Stimulated activated naive CD8-positive, alpha-beta T cell treated with anti-CD3 and anti-CD28 coated beads, Interleukin-15, Interleukin-2, amounts not matched to agents 100 ng/mL and 50 ng/mL, for 24 hours (primary cell): Measurements from ENCODE around the gene EN1.

Experiments used
- H3K27ac Mint-ChIP-seq: one replicate; pipeline ENCODE4 v1.8.0; 2021; ENCODE audit warnings: mild to moderate bottlenecking, mixed read lengths
- H3K27me3 Mint-ChIP-seq: one replicate; pipeline ENCODE4 v1.8.0; 2021; ENCODE audit warnings: mixed read lengths
- H3K36me3 Mint-ChIP-seq: one replicate; pipeline ENCODE4 v1.8.0; 2021; ENCODE audit warnings: low read depth, mixed read lengths
- H3K4me1 Mint-ChIP-seq: one replicate; pipeline ENCODE4 v1.8.0; 2021; ENCODE audit warnings: low read depth, mixed read lengths
- H3K4me3 Mint-ChIP-seq: one replicate; pipeline ENCODE4 v1.8.0; 2021; ENCODE audit warnings: mild to moderate bottlenecking, mixed read lengths
- H3K9me3 Mint-ChIP-seq: one replicate; pipeline ENCODE4 v1.8.0; 2021; ENCODE audit warnings: mixed read lengths

The EN1 gene

DNA sequence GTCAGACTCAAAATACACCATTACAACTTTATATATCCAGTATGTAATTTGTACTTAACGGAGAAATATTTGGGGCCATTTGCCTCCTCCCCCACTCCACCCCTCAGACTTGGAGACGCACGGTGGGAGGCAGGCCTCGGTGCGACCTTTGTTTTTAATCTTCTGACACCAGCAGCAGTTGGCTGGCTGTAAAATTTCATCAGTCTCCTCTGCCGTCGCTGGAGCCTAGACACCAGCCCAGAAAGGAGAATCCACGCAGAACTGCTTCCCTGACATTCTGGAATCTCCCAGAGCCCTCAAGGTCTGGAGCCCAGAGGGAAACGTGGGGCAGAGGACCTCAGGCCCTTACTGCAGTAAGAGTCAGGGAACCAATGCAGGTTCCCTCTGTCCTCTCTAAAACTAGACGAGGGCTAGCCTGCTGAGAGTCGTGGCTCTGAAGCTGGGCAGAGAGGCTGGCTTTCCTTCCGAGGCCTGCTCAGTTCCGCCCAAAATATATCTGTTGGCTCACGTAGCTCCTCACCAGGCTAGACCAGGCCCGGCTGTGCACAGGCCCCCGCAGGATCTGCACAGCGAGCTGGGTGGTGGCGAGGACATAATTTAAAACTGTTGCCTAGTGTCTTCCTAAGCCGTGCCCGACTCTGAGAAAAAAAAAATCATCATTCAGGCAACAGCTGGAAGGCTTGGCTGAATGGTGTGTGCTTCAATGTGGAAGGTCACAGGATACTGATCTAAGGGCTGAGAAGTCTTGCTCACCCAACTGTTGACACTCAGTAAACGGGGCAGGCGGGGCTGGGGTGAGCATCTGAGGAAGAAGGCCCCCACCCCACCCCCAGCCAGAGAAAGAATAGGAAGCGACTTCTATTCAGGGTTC, 40.4 kb downstream of the EN1 start:
- Mint-ChIP-seq H3K27ac (no peak overlapping the region), H3K27me3 (peaks cover 58% of the 10 kb centered on the region), H3K4me3 (no peak overlapping the region), H3K9me3 (no peaks in the 10 kb centered on the region), H3K4me1 (no peaks in the 10 kb centered on the region), H3K36me3 (no peaks in the 10 kb centered on the region)

GRCh38 chr2:118805064-118805690, 42.3 kb downstream of the EN1 start:
- Mint-ChIP-seq H3K9me3 (no peaks in the 10 kb centered on the region), H3K27me3 (peaks cover 62% of the 10 kb centered on the region)

DNA sequence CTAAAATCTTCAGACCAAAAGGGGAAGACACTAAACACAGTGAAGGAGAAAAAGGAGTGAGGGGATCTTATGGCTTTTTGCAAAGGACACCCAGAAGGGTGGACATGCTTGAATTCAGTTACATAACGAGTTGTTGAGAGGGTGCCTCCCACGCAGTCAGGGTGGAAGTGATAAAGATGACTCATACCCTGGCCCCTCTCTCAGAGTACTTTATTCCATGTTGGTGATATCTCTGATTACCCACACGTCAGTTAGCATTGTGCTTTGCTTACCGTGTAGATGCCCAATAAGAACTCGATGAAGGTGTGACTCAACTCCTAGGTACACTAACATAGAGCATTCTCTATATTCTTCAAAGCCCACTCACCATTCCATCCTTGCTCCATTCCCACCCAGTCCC, 44.4 kb downstream of the EN1 start:
- H3K4me3 Mint-ChIP-seq = no peak overlapping the region
- no peaks in the 10 kb centered on the region for H3K36me3 Mint-ChIP-seq
- no peaks in the 10 kb centered on the region for H3K4me1 Mint-ChIP-seq
- H3K9me3 Mint-ChIP-seq = no peaks in the 10 kb centered on the region
- H3K27me3 Mint-ChIP-seq = peaks cover 57% of the 10 kb centered on the region
- H3K27ac Mint-ChIP-seq = no peak overlapping the region

More at GRCh38 chr2:118805064-118805690, 42.3 kb downstream of the EN1 start:
- Mint-ChIP-seq H3K36me3 (no peaks in the 10 kb centered on the region), H3K4me3 (no peak overlapping the region), H3K4me1 (no peaks in the 10 kb centered on the region), H3K27ac (no peak overlapping the region)

- no peak overlapping the region for H3K27ac Mint-ChIP-seq
- H3K4me1 Mint-ChIP-seq = no peaks in the 10 kb centered on the region
- H3K4me3 Mint-ChIP-seq = no peak overlapping the region
- peaks cover 55% of the 10 kb centered on the region for H3K27me3 Mint-ChIP-seq
- no peaks in the 10 kb centered on the region for H3K9me3 Mint-ChIP-seq
- H3K36me3 Mint-ChIP-seq = no peaks in the 10 kb centered on the region
Measured at GRCh38 chr2:118801151-118801550, 46.3 kb downstream of the EN1 start.

- H3K4me1 Mint-ChIP-seq = no peaks in the 10 kb centered on the region
- H3K4me3 Mint-ChIP-seq = no peak overlapping the region
- H3K27me3 Mint-ChIP-seq = peaks cover 53% of the 10 kb centered on the region
- H3K27ac Mint-ChIP-seq = no peak overlapping the region
- H3K36me3 Mint-ChIP-seq = no peaks in the 10 kb centered on the region
- H3K9me3 Mint-ChIP-seq = no peaks in the 10 kb centered on the region
Measured at GRCh38 chr2:118800736-118801135, 46.7 kb downstream of the EN1 start.

GRCh38 chr2:118794546-118794945, 52.9 kb downstream of the EN1 start:
- no peaks in the 10 kb centered on the region for H3K36me3 Mint-ChIP-seq
- H3K9me3 Mint-ChIP-seq = no peaks in the 10 kb centered on the region
- H3K4me1 Mint-ChIP-seq = no peaks in the 10 kb centered on the region
- peaks cover 35% of the 10 kb centered on the region for H3K27me3 Mint-ChIP-seq
- no peak overlapping the region for H3K27ac Mint-ChIP-seq
- H3K4me3 Mint-ChIP-seq = no peak overlapping the region
